H1 (cell line): ENCODE data around the gene SSTR1.

Experiments used
- CREB1 ChIP-seq: IDR thresholded peaks from 2 replicates; pipeline ENCODE4 v1.6.1; 2012; ENCODE audit warnings: inconsistent platforms
- CTCF ChIP-seq, 3 experiments: IDR thresholded peaks; 1 replicate in 2 of 3; 2 replicates in 1 of 3; pipeline versions ENCODE4 v1.5.1 to v1.6.1; 2011; ENCODE audit warnings: low read length in 3 of 3, mild to moderate bottlenecking in 3 of 3, inconsistent platforms in 2 of 3, low read depth in 1 of 3, moderate library complexity in 1 of 3; ENCODE audit not compliant: insufficient read depth in 1 of 3; ENCODE audit errors: control extremely low read depth in 1 of 3
- GABPA ChIP-seq: IDR thresholded peaks from 2 replicates; pipeline ENCODE4 v1.6.1; 2011; ENCODE audit warnings: mild to moderate bottlenecking, low read length, moderate library complexity, borderline replicate concordance; ENCODE audit not compliant: insufficient read depth
- HDAC2 ChIP-seq, 2 experiments: fragments of 300-600 bp in 1 of 2; sonication (generic) in 1 of 2; IDR thresholded peaks; 2 replicates each; pipeline ENCODE4 v1.6.1; 2011 to 2012; ENCODE audit warnings: low read depth in 2 of 2, low read length in 2 of 2, mild to moderate bottlenecking in 2 of 2, moderate library complexity in 2 of 2, borderline replicate concordance in 1 of 2, inconsistent platforms in 1 of 2
- JUN ChIP-seq: IDR thresholded peaks from 2 replicates; pipeline ENCODE4 v1.6.1; 2011; ENCODE audit warnings: low read depth, mild to moderate bottlenecking, improper control_type of control experiment, low read length
- KDM1A ChIP-seq: fragments of 200-600, 300-600 bp; sonication (generic); IDR thresholded peaks from 2 replicates; pipeline ENCODE4 v1.7.1; 2016; ENCODE audit warnings: mild to moderate bottlenecking, low read length, borderline replicate concordance
- POLR2AphosphoS5 ChIP-seq: IDR thresholded peaks from 2 replicates; pipeline ENCODE4 v1.6.1; 2011; ENCODE audit warnings: low read depth, low read length
- RAD21 ChIP-seq, 2 experiments: IDR thresholded peaks in 1 of 2; conservative IDR thresholded peaks in 1 of 2; 2 replicates each; pipeline ENCODE4 v1.6.1; 2011; ENCODE audit warnings: low read depth in 2 of 2, low read length in 2 of 2, improper control_type of control experiment in 1 of 2, inconsistent platforms in 1 of 2, mild to moderate bottlenecking in 1 of 2, moderate library complexity in 1 of 2
- RFX5 ChIP-seq: IDR thresholded peaks from 2 replicates; pipeline ENCODE4 v1.6.1; 2011; ENCODE audit warnings: low read depth, low read length, improper control_type of control experiment, borderline replicate concordance
- SP1 ChIP-seq: IDR thresholded peaks from 2 replicates; pipeline ENCODE4 v1.6.1; 2011; ENCODE audit warnings: low read depth, low read length
- SRF ChIP-seq: IDR thresholded peaks from 2 replicates; pipeline ENCODE4 v1.6.1; 2011; ENCODE audit warnings: mild to moderate bottlenecking, low read depth, low read length, moderate library complexity
- YY1 ChIP-seq: IDR thresholded peaks from 2 replicates; pipeline ENCODE4 v1.6.1; 2011; ENCODE audit warnings: low read depth, mild to moderate bottlenecking, low read length

- TF ChIP-seq GABPA, result no peak
- TF ChIP-seq SP1, result no peak
- TF ChIP-seq CTCF (IDR thresholded peaks at IDR 0.05; ENCODE audit: control extremely low read depth in 1 of 3, insufficient read depth in 1 of 3, low read depth in 1 of 3, low read length in 3 of 3), result no peak
- TF ChIP-seq POLR2AphosphoS5, result peak; percentile 64
- no peak for TF ChIP-seq CREB1
- TF ChIP-seq RFX5, result no peak
- TF ChIP-seq YY1, result no peak
- no peak for TF ChIP-seq RAD21 (IDR thresholded peaks at IDR 0.05 in 1 of 2, conservative IDR thresholded peaks at IDR 0.05 in 1 of 2; ENCODE audit: low read depth in 2 of 2, low read length in 2 of 2)
- TF ChIP-seq JUN, result no peak
- TF ChIP-seq HDAC2 (IDR thresholded peaks at IDR 0.05; ENCODE audit: borderline replicate concordance in 1 of 2, low read depth in 2 of 2, low read length in 2 of 2), result no peak
- TF ChIP-seq SRF, result no peak
- no peak for TF ChIP-seq KDM1A
These were observed 2.4 kb upstream of the SSTR1 start for GRCh38 chr14:38205119-38205813.
